Karpas-422 (cell line): ENCODE results near the gene ZFYVE26. TPM values are rescaled to one million over a fixed set of nuclear protein-coding genes. Genes with fewer than 3 reads are reported as not detected.
"Not testable (repeated sequence)": the region's sequence is repeated elsewhere in the genome, so short reads cannot be mapped to it uniquely, and the experiment has no call there.

ENCODE experiments used
- DNase-seq: peaks from one replicate; pipeline ENCODE4 v3.0.0-alpha.2; 2015
- H2AFZ ChIP-seq: fragments of 200-600 bp; sonication (generic); 2 replicates; pipeline ENCODE4 v1.6.1; 2014; ENCODE audit warnings: antibody characterized with exemption, low read length, mixed read lengths
- H3K27ac ChIP-seq: fragments of 200-600 bp; sonication (generic); 2 replicates; pipeline ENCODE4 v1.5.1; 2014; ENCODE audit warnings: mild to moderate bottlenecking, low read length, moderate library complexity
- H3K27me3 ChIP-seq: fragments of 200-600 bp; sonication (generic); 2 replicates; pipeline ENCODE4 v1.6.1; 2014; ENCODE audit warnings: low read length, mixed read lengths
- H3K36me3 ChIP-seq: fragments of 200-600 bp; sonication (generic); 2 replicates; pipeline ENCODE4 v1.6.1; 2014; ENCODE audit warnings: low read length, mixed read lengths; ENCODE audit not compliant: insufficient read depth
- H3K4me1 ChIP-seq: fragments of 200-600 bp; sonication (generic); 2 replicates; pipeline ENCODE4 v1.6.1; 2014; ENCODE audit warnings: mild to moderate bottlenecking, low read length, mixed read lengths
- H3K4me2 ChIP-seq: fragments of 200-600 bp; sonication (generic); 2 replicates; pipeline ENCODE4 v1.6.1; 2014; ENCODE audit warnings: low read length, low read depth, mild to moderate bottlenecking; ENCODE audit not compliant: poor library complexity, severe bottlenecking
- H3K4me3 ChIP-seq: fragments of 200-600 bp; sonication (generic); 2 replicates; pipeline ENCODE4 v1.5.1; 2014; ENCODE audit warnings: mild to moderate bottlenecking, antibody characterized with exemption, low read length, mixed read lengths
- H3K79me2 ChIP-seq: fragments of 200-600 bp; sonication (generic); 2 replicates; pipeline ENCODE4 v1.6.1; 2014; ENCODE audit warnings: mild to moderate bottlenecking, low read length, mixed read lengths
- H3K9ac ChIP-seq: fragments of 200-600 bp; sonication (generic); 2 replicates; pipeline ENCODE4 v1.6.0; 2014; ENCODE audit warnings: low read length
- H3K9me2 ChIP-seq: fragments of 200-600 bp; sonication (generic), shearing (Covaris generic); replicated peaks from 2 replicates; pipeline ENCODE4 v1.6.0; 2014; ENCODE audit warnings: mild to moderate bottlenecking, low read length, moderate library complexity; ENCODE audit not compliant: insufficient read depth
- H3K9me3 ChIP-seq: fragments of 300-700, 200-600 bp; sonication (generic); 2 replicates; pipeline ENCODE4 v1.6.1; 2014; ENCODE audit warnings: low read length, mixed read lengths
- H4K20me1 ChIP-seq: fragments of 200-600 bp; sonication (generic); 2 replicates; pipeline ENCODE4 v1.6.1; 2014; ENCODE audit warnings: mild to moderate bottlenecking, antibody characterized with exemption, low read length, low read depth; ENCODE audit not compliant: insufficient read depth
- total RNA-seq: library from RNA; depleted of rRNA; stranded (reverse); fragments of >200 nt; shearing (Covaris generic); gene quantifications from 2 replicates; pipeline ENCODE4 v1.2.3, GENCODE V29; 2014; ENCODE audit warnings: low replicate concordance

The ZFYVE26 gene
- total RNA-seq, 1 experiment from 2014 or later: 31.3 TPM

GRCh38 chr14:67709346-67709745, 107.0 kb downstream of the ZFYVE26 start:
- not testable (repeated sequence) for H3K4me2 ChIP-seq, DNase-seq, H3K27ac ChIP-seq, H3K79me2 ChIP-seq, H3K4me3 ChIP-seq, H4K20me1 ChIP-seq, H2AFZ ChIP-seq, H3K27me3 ChIP-seq, H3K36me3 ChIP-seq, H3K9me2 ChIP-seq, H3K9me3 ChIP-seq, H3K4me1 ChIP-seq, H3K9ac ChIP-seq

GRCh38 chr14:67705211-67705610, 111.2 kb downstream of the ZFYVE26 start:
- DNase-seq: no peak
- Histone ChIP-seq H3K4me1 (peaks cover 3% of the 10 kb centered on the region; the same call in 1 of the 2 replicates), H3K79me2 (no peaks in the 10 kb centered on the region), H3K9me3 (peaks cover 10% of the 10 kb centered on the region), H3K9me2 (no peaks in the 10 kb centered on the region), H3K27me3 (no peaks in the 10 kb centered on the region), H3K4me2 (no peak overlapping the region), H3K36me3 (no peaks in the 10 kb centered on the region), H3K4me3 (no peak overlapping the region), H4K20me1 (no peaks in the 10 kb centered on the region), H2AFZ (no peak overlapping the region), H3K9ac (no peak overlapping the region), H3K27ac (no peak overlapping the region)

GRCh38 chr14:67704484-67705089, 111.8 kb downstream of the ZFYVE26 start:
- no peaks in the 10 kb centered on the region for H3K27me3 ChIP-seq

GRCh38 chr14:67703997-67704396, 112.4 kb downstream of the ZFYVE26 start:
- Histone ChIP-seq H3K9me2 (no peaks in the 10 kb centered on the region), H3K27me3 (no peaks in the 10 kb centered on the region), H3K27ac (no peak overlapping the region), H3K4me3 (no peak overlapping the region), H3K9me3 (0 out of 2 replicates have a peak, but pooled peaks cover 2% of the 10 kb centered on the region), H3K79me2 (no peaks in the 10 kb centered on the region), H4K20me1 (no peaks in the 10 kb centered on the region), H3K4me2 (no peak overlapping the region), H3K9ac (no peak overlapping the region), H3K36me3 (no peaks in the 10 kb centered on the region), H2AFZ (peak overlapping the region; percentile 30; the same call in 1 of the 2 replicates), H3K4me1 (peaks cover 3% of the 10 kb centered on the region; the same call in 1 of the 2 replicates)
- no peak for DNase-seq

More at GRCh38 chr14:67704484-67705089, 111.8 kb downstream of the ZFYVE26 start:
- no peak overlapping the region for H3K27ac ChIP-seq
- DNase-seq: peak; percentile 93
- H4K20me1 ChIP-seq: no peaks in the 10 kb centered on the region
- peaks cover 5% of the 10 kb centered on the region for H3K9me3 ChIP-seq
- H2AFZ ChIP-seq: no peak overlapping the region
- H3K79me2 ChIP-seq: no peaks in the 10 kb centered on the region
- no peak overlapping the region for H3K9ac ChIP-seq
- peaks cover 3% of the 10 kb centered on the region; the same call in 1 of the 2 replicates for H3K4me1 ChIP-seq
- H3K9me2 ChIP-seq: no peaks in the 10 kb centered on the region
- H3K4me3 ChIP-seq: no peak overlapping the region
- no peaks in the 10 kb centered on the region for H3K36me3 ChIP-seq
- no peak overlapping the region for H3K4me2 ChIP-seq

GRCh38 chr14:67701492-67701891, 114.9 kb downstream of the ZFYVE26 start, which contains the start of gene RDH12:
TSS of gene RDH12 (plus strand) at chr14:67701886. CDS start at chr14:67722643, 20,757 bp downstream.
- DNase-seq, H3K9me2 ChIP-seq, H3K27me3 ChIP-seq, H3K4me1 ChIP-seq, H3K9ac ChIP-seq, H3K4me3 ChIP-seq, H3K9me3 ChIP-seq, H3K36me3 ChIP-seq, H2AFZ ChIP-seq, H3K4me2 ChIP-seq, H3K27ac ChIP-seq, H4K20me1 ChIP-seq, H3K79me2 ChIP-seq: not testable (repeated sequence)

GRCh38 chr14:67698179-67698578, 118.2 kb downstream of the ZFYVE26 start:
- no peak overlapping the region for H3K4me3 ChIP-seq
- no peak overlapping the region for H3K4me2 ChIP-seq
- H3K36me3 ChIP-seq: peaks cover 3% of the 10 kb centered on the region; the same call in 1 of the 2 replicates
- peaks cover 13% of the 10 kb centered on the region for H3K4me1 ChIP-seq
- no peaks in the 10 kb centered on the region for H3K9me2 ChIP-seq
- H3K79me2 ChIP-seq: peaks cover 23% of the 10 kb centered on the region
- H3K9ac ChIP-seq: no peak overlapping the region
- H3K27me3 ChIP-seq: no peaks in the 10 kb centered on the region
- no peak overlapping the region for H3K27ac ChIP-seq
- 0 out of 2 replicates have a peak, but pooled peaks cover 4% of the 10 kb centered on the region for H4K20me1 ChIP-seq
- no peak overlapping the region for H2AFZ ChIP-seq
- DNase-seq: no peak
- H3K9me3 ChIP-seq: no peaks in the 10 kb centered on the region

- no peak for DNase-seq
- Histone ChIP-seq H4K20me1 (0 out of 2 replicates have a peak, but pooled peaks cover 8% of the 10 kb centered on the region), H3K9me2 (no peaks in the 10 kb centered on the region), H3K27ac (no peak overlapping the region), H3K4me2 (no peak overlapping the region), H3K4me3 (no peak overlapping the region), H3K27me3 (no peaks in the 10 kb centered on the region), H3K79me2 (peaks cover 34% of the 10 kb centered on the region), H3K36me3 (peaks cover 15% of the 10 kb centered on the region), H2AFZ (0 out of 2 replicates have a peak overlapping the region, but pooled peaks have one; percentile 1), H3K9me3 (no peaks in the 10 kb centered on the region), H3K4me1 (peaks cover 13% of the 10 kb centered on the region), H3K9ac (no peak overlapping the region)
These were observed 119.4 kb downstream of the ZFYVE26 start for GRCh38 chr14:67697006-67697405.
